ENCODE measurements around the gene TMEM132A.

- no peak for TF ChIP-seq POLR2AphosphoS5 (IDR thresholded peaks at IDR 0.05)
- TF ChIP-seq, protein P1, sequence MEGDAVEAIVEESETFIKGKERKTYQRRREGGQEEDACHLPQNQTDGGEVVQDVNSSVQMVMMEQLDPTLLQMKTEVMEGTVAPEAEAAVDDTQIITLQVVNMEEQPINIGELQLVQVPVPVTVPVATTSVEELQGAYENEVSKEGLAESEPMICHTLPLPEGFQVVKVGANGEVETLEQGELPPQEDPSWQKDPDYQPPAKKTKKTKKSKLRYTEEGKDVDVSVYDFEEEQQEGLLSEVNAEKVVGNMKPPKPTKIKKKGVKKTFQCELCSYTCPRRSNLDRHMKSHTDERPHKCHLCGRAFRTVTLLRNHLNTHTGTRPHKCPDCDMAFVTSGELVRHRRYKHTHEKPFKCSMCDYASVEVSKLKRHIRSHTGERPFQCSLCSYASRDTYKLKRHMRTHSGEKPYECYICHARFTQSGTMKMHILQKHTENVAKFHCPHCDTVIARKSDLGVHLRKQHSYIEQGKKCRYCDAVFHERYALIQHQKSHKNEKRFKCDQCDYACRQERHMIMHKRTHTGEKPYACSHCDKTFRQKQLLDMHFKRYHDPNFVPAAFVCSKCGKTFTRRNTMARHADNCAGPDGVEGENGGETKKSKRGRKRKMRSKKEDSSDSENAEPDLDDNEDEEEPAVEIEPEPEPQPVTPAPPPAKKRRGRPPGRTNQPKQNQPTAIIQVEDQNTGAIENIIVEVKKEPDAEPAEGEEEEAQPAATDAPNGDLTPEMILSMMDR (IDR thresholded peaks at IDR 0.05) = no peak
- no peak for TF ChIP-seq POLR2A (IDR thresholded peaks at IDR 0.05)
Observed at GRCh38 chr11:60978546-60979380, 54.5 kb downstream of the TMEM132A start.

Data from stomach (tissue), 4 donors.